Activated CD4-positive, alpha-beta T cell treated with anti-CD3 and anti-CD28 coated beads for 48 hours (primary cell): ENCODE data around the gene PDZRN3.
"Not testable (repeated sequence)": the region's sequence is repeated elsewhere in the genome, so short reads cannot be mapped to it uniquely, and the experiment has no call there.

ENCODE experiments used
- DNase-seq: peaks from one replicate; pipeline ENCODE4 v3.0.0-alpha.2; 2020

Gene PDZRN3

GRCh38 chr3:73586628-73587027 is 38.1 kb downstream of the PDZRN3 start:
- DNase-seq = no peak

DNA sequence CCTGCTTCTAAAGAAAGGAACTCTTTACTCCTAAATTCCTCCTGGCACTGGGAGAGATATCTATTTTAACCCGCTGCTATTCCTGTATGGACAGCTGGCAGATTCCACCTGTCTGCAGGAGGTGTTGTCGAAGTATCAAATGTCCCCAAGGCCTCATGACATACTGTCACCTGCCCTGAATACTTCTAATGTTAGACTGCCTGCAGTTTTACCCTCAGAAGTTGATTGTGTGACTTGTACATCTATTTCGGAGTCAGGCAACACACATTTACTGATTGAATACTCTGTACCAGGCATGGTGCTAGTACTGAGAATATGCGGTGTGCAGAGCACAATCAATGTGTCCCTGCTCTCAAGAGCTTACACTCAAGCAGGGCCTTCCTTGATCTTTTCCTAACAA is 38.6 kb downstream of the PDZRN3 start:
- no peak for DNase-seq

GRCh38 chr3:73584873-73585272 is 39.9 kb downstream of the PDZRN3 start:
- no peak for DNase-seq

- DNase-seq = no peak
Observed at GRCh38 chr3:73582535-73582934, 42.2 kb downstream of the PDZRN3 start.

DNA sequence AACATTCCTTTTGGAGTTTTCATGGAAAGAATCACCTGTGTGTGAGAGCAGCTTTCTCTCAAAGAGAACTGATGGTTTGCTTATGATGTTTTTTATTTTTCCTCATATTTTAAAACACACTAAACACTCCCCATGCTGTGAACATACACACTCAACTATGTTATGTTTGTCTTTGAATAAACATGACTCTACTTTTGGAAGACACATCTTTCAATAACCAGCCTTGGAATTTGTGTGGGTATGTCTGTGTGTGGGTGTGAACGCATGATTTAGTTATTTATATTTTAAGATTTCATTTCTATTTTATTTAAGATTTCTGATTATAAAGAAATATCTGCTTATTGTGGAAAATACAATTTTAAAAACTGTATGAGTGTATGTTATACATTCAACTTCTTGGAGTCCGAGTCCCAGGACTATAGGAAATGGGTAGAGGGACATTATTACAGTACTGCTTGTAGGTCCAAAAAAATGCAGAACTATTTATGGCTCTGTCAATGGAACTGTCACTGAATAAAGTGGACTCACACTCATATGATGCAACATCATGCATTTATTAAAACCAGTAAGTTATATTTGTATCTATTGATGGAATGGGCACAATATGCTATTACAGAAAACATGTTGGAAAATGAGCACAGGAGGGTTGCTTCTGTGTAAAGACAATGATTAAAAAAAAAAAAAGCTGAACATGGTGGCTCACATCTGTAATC is 43.5 kb downstream of the PDZRN3 start:
- DNase-seq = no peak

DNA sequence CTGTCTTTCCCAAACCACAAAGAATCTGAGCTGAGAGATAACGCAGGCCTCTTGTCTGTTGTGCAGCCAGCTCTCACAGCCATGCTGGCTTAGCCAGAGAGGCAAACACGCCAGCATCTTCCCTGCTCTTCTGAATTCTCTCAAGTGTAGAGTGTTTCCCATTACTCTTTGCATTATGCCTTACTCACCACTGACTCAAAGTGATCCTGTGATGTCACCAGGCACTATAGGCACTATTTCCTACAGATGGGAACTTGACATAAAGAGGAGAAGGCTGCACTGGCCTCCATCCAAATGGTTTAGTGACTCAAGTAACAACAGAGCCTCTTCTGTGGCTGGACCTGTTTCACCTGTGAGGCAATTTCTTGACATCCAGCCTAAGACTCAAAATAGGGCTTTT is 44.4 kb downstream of the PDZRN3 start:
- peak; percentile 25 for DNase-seq

DNA sequence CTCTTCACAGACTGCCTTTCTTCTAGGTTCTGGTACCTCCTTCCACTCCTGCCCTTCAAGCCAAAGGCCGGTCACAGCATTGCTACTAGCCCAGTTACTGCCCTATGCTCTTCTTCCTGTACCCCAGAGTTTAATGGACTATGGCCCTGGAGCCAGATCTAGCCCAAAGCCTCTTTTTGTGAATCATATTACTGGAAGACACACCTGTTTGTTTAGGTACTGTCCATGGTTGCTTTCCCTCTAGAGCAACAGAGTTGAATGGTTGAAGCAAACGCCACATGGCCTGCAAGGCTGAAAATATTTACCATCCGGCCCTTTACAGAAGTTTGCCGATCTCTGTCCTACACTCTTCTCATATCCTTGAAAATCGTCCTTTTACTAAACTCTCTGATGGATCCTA is 47.0 kb downstream of the PDZRN3 start:
- no peak for DNase-seq

- DNase-seq = no peak
Observed at GRCh38 chr3:73576999-73577461, 47.7 kb downstream of the PDZRN3 start.

- no peak for DNase-seq
Observed at GRCh38 chr3:73575953-73576352, 48.8 kb downstream of the PDZRN3 start.

DNA sequence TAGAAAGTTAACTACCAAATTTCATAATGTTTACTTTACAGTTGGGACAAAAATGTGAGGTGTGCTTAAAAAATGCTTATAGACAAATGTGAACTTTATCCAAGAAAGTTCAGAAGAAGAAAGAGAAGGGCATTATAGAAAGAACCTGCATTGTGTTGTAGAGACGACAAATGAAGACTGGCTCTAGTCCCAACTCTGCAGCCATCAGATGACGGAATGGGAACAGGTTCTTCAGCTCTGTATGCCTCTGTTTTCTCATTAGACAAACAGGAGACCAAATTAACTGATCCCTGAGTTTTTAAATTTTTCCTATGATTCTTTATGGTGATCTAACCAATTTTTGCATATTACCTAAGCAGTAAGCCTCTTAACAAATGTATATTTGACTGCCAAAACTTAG is 49.2 kb downstream of the PDZRN3 start:
- DNase-seq = no peak

- no peak for DNase-seq
Observed at GRCh38 chr3:73573204-73573603, 51.5 kb downstream of the PDZRN3 start.

DNA sequence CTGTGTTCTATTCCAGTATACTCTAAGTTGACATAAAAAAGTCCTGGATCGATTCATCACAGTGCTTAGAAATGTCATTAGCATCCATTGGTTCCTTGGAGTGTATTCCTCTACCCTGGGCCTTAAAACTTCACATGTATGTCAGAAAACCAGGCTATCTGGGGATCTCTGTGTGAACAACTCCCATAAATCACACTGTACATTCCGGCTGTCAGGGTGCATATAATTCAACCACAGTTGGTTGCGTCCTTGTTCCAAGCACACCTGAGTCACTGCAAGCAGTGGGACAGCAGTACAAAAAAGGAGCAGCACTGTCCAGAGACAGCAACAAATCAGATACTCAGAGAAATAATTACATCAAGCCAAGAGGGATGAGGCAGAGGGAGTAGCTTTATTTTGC is 52.4 kb downstream of the PDZRN3 start:
- no peak for DNase-seq

DNA sequence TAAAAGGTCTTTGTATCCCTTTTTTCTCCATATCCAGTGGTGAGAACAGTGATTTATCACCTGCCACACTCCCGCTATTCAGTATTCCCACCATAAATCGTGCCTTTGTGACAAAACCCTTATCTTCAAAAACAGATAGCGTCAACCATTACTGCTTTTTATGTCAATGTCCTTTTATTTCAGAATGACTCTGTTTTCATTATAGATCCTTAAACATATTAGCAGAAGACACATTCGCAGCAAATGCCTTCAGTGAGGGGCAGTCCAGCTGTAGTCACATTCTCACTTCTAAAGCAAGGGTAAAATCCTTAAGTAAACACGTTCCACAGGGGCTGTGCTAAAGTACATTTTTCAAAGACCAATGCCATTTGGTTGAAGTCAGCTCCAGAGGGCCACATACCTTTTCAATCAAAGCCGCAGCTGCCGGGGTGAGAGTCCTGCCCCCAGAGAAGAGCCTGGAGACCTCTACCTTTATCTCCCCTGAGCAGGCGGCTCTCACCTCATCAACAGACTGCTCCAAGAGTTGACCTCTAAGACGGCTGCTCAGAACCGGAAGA is 53.4 kb downstream of the PDZRN3 start:
- no peak for DNase-seq

DNA sequence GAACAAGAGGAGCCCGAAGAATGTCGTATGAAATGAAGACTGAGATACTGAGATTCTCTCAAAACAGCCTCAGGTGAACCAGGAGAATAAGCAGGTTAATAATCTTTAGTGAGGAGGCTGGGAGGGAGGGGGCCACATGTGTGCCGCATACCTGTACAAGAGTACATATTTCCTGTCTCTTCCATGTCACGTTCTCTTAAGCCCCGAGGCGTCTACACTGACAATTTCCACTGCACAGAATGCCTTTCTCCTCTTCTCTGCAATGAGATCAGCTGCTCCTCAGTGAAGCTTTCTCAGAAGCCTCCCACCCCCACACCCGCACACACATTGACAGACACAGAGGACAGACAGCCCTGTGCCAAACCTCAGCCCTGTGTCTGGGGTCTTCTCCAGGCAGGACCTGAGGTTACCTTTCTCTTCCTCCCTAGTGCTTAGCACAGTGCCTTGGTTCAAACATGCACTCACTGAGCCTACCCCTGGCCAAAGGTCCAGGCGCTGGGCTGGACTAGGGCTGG is 55.4 kb downstream of the PDZRN3 start:
- no peak for DNase-seq

- DNase-seq = no peak
Observed at GRCh38 chr3:73568371-73568862, 56.3 kb downstream of the PDZRN3 start.

DNA sequence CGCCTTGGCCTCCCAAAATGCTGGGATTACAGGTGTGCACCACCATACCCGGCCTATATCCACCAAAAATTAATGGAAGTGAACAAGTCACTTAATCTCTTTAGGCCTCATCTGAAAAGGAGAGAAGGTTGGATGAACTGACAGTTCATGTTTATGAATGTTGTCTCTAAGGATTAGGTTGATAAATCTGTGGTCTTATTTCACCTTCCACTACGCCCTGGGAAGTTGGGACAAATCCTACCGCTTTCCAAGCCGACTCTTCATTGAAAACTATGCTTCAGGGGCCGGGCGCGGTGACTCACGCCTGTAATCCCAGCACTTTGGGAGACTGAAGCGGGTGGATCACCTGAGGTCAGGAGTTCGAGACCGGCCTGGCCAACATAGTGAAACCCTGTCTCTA is 59.4 kb downstream of the PDZRN3 start:
- DNase-seq = not testable (repeated sequence)

GRCh38 chr3:73563896-73564582 is 60.7 kb downstream of the PDZRN3 start:
- no peak for DNase-seq

- DNase-seq = no peak
Observed at GRCh38 chr3:73561494-73561893, 63.2 kb downstream of the PDZRN3 start.

DNA sequence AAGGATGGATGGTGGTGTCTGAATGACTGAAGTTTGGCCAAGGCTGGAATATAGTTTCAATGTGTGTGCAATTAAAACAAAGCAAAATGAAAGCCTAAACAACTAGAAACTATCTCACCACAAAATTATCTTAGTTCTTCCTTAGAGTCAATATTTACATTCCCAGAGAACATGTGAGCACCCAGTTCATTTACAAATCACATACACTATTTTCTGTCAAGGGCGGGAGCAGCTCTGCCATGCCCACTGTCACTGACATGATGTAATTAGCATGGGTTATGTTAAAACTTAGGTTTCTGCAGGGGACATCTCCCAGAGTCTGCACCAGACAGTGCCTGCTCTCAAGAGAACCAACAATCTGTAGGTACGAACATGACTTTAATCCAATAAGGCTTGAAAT is 65.0 kb downstream of the PDZRN3 start:
- no peak for DNase-seq

DNA sequence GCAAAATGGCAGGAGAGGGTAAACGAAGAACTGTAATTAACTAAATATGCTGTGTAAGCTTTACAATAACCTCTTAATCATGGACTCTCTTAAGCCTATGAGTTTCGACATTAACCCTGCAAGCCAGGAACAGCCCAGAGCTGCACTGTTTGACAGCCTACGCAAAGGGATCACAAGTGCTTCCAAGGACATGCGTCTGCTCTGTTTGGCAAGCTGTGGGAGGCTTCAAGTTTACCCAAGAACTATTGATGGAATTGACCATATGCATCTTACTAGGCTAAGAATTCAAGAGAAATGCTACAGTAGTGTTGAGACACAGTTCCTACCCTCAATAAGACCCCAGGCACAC is 66.0 kb downstream of the PDZRN3 start:
- no peak for DNase-seq

DNA sequence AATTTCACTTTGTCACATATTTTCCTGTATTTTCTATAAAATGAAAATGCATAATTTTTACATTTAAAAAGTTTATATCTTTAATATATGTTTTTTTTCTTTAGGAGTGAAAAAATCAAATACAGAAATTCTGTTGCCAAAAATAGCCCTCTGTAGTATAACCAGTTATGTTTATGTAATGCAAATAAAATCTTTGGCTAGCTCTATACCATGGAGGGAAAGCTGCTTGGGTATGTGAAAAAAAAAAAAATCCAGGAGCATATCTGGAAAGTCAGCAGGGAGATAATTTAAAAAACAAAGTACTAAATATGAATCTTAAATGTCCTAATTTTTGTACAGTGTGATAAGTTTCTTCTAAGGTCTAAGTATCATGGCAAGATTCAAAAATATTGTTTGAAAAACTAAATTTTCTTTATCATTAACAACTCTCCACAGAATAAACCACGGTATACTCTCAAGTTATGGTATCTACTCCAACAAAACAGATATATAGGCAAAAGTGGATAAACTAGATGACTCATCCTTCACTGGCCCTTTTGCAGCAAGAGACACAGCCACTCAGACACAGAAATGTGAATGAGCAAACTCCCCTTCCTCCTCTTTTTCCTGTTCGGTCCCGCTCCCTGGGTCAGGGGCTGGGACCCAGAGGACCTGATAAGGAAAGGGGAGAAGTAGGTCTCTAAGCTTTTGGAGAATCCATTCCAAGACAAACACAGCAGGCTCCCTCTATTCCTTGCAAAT is 66.6 kb downstream of the PDZRN3 start:
- DNase-seq = no peak

GRCh38 chr3:73556520-73557372 is 68.0 kb downstream of the PDZRN3 start:
- no peak for DNase-seq
